Umbilical cord (tissue), 2 donors: ENCODE results near the gene SYNJ1. TPM values are rescaled to one million over a fixed set of nuclear protein-coding genes. Genes with fewer than 3 reads are reported as not detected.
"Not testable (repeated sequence)": the region's sequence is repeated elsewhere in the genome, so short reads cannot be mapped to it uniquely, and the experiment has no call there.

Source experiments
- DNase-seq: peaks from one replicate; pipeline ENCODE4 v3.0.0-alpha.2; 2015; ENCODE audit warnings: low spot score
- total RNA-seq: library from RNA; depleted of rRNA; stranded (reverse); fragments of >200 nt; gene quantifications from one replicate; pipeline ENCODE4 v1.2.3, GENCODE V29; 2014; ENCODE audit warnings: low replicate concordance; ENCODE audit not compliant: insufficient read depth

Gene SYNJ1
- total RNA-seq, 1 donor from 2014 or later, result 2.9 TPM

GRCh38 chr21:32690085-32690484 is 37.7 kb downstream of the SYNJ1 start:
- DNase-seq, result no peak

GRCh38 chr21:32687643-32688345 is 40.0 kb downstream of the SYNJ1 start:
- DNase-seq, result no peak

DNA sequence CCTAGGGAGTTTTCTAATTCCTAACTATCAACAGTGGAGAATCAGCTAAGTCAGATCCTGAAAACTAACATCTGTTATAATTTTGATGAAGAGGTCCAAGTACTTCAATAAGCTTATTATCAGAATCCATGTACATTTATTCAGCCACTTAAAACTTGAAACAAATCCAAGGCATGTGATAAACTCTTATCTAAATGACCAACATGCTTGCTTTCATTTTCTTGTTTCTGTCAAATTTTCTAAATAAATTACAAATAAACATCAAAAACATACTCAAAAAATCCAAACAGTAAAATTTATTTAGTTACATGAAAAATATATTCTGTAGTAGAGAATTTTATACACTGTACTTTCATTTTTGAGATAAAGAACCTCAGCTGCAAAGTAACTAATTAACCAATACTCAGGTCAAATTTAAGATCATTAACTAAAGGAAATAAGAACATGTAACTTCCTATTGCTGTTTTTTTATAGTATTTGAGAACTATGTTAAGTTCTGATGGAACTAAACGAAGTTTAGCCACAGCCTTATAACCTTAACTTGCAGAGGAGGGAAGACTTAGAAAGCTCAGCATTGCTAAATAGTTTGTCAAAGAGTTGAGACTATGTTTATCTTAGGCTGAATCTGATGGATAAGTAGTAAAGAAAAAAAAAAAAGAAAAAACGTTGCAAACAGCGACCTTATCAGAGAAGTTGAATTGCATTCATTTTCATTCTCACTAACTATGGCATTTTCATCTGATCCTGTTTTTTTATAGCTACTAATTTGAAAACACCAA is 44.9 kb downstream of the SYNJ1 start:
- DNase-seq, result no peak

DNA sequence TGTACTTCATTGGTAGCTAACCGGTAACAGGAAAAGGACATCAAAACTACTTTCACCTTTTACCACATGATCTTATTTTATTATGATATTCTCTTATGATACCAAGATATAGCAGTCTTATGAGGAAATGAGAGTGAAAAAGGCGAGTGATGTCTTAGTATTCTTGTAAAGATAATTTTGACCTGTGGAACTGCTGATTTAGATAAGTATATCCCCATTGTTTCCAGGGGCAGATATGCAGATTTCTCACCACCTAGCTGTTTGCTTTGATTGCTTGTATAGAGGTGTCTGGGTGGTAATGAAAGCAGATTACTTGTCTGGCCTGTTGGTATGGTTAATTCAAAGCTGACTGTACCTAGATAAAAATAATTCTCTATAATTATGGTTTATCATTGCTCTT is 53.1 kb downstream of the SYNJ1 start:
- no peak for DNase-seq

DNA sequence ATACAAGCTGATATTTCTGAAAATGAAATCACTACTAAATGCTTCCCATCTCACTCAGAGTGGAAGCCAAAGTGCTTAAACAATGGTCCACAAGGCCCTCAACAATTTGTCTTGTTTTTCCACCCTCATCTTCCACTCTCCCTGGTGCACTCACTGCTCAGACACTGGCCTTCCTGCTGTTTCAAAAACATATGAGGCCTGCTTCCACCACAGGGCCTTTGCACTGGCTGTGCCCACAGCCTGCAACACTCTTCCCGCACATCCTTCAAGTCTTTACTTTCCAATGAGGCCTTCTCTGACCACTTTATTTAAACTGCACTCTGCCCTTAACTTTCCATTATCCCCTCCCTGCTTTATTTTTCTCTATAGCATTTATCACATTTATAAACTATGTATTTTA is 53.8 kb downstream of the SYNJ1 start:
- no peak for DNase-seq

DNA sequence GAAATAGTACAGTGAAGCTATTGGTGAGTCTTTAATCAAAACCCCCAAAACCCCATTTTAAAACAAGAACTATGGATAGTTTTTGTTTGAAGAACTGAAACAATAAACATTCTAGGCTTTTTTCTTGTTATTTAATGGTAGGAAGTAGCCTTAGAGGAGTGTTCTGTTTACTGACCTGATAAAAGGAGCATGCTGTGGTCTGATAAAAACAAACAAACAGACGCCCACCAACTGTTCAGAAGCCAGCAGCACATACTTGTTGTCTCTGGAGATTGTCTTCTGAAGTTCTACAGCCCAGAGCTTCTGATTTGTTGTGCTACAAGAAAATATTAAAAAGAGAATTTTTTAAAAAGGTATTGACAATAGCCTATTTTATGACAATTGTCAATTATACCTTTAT is 61.6 kb downstream of the SYNJ1 start:
- DNase-seq, result no peak

- not testable (repeated sequence) for DNase-seq
Observed at GRCh38 chr21:32664095-32664494, 63.7 kb downstream of the SYNJ1 start.

- not testable (repeated sequence) for DNase-seq
Observed at GRCh38 chr21:32661981-32662380, 65.8 kb downstream of the SYNJ1 start.

- not testable (repeated sequence) for DNase-seq
Observed at GRCh38 chr21:32661026-32661782, 66.6 kb downstream of the SYNJ1 start.

GRCh38 chr21:32658524-32658923 is 69.3 kb downstream of the SYNJ1 start:
- no peak for DNase-seq

DNA sequence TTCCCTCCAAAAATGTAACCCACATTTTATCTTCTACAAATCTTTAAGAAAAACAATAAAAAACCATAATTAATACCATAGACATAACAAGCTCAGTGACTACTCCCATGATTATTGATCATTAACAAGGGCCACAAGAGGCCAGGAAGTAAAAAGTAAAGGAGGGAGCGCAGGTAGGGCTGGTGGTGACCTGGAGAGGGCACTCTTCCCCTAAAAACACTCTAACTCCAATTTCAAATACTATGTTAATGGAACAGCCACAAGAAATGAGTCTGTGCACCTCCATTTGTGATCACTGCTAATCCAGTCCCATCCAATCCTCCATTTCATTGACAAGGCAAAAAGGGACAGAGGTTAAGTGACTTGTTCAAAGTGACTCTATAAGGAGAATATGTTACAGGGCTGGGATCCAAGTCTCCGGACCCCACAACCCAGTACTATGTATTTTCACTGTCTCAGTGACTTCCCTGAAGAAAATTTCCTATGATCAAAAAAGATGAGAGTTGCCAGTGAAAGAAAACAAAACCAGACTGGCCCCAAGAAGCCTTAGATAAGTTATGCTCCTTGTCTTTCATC is 74.4 kb downstream of the SYNJ1 start:
- DNase-seq, result peak; percentile 2

GRCh38 chr21:32648165-32648564 is 79.6 kb downstream of the SYNJ1 start:
- no peak for DNase-seq

DNA sequence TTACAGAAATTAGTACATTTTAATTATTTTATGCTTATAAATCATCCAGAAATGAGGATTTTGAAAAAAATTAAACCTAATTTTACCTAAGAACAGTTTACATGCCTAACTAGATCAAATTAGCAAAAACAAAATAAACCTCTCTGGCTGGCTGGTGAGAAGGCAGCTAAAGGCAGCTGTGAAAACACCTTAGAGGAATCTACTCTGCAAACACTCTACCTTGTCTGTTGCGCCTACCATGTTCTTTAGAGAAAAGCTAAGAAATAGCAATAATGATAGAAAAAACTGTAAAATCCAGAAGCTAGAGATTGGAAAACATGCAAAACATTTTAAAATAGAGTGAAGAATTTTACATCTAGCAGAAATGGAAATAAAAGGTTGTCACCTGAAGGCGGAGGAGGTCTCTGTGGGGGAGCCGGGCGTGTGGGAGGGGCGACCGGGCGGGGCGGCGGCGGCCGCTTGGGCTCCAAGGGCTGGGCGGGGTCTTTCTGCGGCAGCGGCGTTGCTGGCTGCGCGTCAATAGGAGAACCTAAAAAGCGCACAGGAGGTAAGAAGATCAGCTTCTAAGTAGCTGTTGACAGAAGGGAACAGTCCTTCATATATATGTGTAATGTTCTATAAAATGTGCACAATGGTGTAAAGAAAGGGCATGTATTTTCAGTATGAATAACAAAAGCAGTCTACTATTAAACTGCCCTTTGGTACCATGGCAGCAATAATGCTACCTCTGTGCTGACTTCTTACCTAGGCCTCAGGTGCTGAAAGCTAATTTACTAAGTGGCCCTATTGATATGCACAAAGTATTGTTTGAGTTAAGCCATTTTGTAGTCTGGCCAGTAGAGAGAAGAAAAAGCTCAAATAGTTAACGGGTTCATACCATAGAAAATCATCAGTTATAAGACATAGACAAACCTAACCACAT is 82.3 kb downstream of the SYNJ1 start:
- no peak for DNase-seq

GRCh38 chr21:32641710-32642698 is 85.8 kb downstream of the SYNJ1 start:
- no peak for DNase-seq

GRCh38 chr21:32626621-32627196 is 101.1 kb downstream of the SYNJ1 start:
- DNase-seq, result no peak

- not testable (repeated sequence) for DNase-seq
Observed at GRCh38 chr21:32618218-32618617, 109.6 kb downstream of the SYNJ1 start.

DNA sequence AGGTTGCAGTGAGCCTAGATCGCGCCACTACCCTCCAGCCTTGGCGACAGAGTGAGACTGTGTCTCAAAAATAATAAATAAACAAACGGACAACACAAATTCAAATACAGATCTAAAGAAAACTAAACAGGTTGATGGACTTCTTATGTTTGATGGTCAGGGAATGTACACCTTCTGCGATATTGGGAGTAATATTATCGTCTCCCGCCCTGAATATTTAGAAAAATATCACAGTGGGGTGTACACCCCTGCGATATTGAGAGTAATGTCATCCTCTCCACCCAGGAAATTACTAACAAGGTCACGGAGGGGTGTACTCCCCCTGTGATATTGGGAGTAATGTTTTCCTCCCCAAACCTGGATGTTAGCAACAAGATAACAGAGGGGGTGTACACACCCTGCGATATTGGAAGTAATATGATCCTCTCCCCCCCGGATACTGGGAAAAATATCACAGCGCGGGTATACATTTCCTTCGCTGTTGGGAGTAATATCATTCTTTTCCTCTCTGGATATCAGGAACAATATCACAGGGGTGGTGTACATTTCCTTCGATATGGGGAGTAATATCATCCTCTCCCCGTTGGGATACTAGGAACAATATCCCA is 114.3 kb downstream of the SYNJ1 start:
- DNase-seq, result no peak

DNA sequence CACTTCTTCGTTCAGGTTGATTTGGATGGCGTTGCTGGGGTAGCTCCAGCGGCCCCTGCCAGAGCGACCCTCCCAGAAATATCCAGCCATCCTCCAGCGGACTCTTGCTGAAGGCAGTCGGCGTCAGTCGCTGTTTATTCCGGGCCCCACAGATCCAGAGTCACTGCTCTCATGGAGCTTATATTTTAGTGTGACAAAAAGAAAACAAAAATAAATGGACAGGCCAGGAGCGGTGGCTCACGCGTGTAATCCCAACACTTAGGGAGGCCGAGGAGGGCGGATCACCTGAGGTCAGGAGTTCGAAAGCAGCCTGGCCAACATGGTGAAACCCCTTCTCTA is 114.8 kb downstream of the SYNJ1 start:
- no peak for DNase-seq
